Renal cortical epithelial cell (primary cell): Measurements from ENCODE around the gene PKD1. TPM values are rescaled to one million over a fixed set of nuclear protein-coding genes. Genes with fewer than 3 reads are reported as not detected.

ENCODE experiments used
- DNase-seq: peaks from one replicate; pipeline ENCODE4 v3.0.0-alpha.2; 2011; ENCODE audit warnings: low read depth
- total RNA-seq: library from RNA; depleted of rRNA; stranded (reverse); fragments of >200 nt; gene quantifications from 2 replicates; pipeline ENCODE4 v1.2.3, GENCODE V29; 2014

The PKD1 gene
- total RNA-seq, 1 donor from 2014 or later, result 98.0 TPM

DNA sequence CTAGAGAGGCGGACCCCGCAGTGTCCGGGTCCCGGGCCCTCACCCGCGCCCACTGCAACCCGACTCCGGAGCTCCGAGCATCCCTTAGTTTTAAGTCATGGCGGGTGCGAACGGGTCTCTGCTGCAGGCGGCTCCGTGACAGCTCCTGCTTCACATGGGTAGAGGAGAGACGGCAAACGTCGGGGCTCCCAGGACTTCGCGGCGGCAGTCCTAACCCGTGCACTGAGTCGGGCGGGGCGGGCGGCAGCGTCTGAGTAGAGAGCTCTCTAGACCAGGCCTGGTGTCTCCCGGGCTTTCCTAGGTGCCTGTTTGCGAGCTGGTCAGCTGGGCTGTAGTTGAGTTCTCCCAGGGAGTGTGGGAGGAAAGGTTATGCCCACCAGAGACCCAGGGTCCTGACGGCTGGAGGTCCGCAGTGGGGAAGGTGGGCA, 87.6 kb downstream of the PKD1 start:
- no peak for DNase-seq

DNA sequence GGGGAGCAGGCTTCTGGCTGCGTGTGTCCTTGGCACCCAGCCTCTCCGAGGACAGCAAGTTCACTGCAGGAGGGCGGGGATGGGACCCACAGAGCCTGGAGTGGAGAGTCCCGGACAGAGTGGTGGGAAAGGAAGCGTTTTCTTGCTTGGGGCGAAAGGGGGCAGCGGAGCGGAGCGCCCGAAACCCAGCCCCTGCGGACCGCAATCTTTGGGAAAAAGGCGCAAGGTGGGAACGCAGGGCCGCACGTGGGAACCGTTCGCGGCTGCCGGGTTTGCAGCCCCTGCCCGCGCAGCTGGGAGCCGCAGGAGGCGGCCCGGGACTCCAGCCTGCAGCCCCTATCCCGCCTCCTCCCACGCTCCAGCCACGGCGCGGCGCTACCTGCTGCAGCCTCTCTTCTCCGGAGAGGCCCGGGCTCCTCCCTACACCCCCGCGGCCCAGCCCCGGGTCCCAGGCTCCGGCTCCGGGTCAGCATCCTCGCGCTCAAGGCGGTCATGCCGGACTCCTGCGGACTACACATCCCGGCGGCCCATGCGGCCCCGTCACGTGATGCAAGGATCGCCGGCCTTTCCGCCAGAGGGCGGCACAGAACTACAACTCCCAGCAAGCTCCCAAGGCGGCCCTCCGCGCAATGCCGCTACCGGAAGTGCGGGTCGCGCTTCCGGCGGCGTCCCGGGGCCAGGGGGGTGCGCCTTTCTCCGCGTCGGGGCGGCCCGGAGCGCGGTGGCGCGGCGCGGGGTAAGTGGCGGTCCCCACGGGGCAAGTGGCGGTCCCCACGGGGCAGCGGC, 88.2 kb downstream of the PKD1 start, which contains the start of the genes NTHL1 and TSC2:
NTHL1 (minus strand) TSS at position 505 of the 786 bp plus-strand sequence; CDS start at position 494, 11 bp downstream.
TSC2 (plus strand) TSS at position 656 of the 786 bp plus-strand sequence. CDS start 631 bp downstream, outside the sequence.
- peak; percentile 91 for DNase-seq

DNA sequence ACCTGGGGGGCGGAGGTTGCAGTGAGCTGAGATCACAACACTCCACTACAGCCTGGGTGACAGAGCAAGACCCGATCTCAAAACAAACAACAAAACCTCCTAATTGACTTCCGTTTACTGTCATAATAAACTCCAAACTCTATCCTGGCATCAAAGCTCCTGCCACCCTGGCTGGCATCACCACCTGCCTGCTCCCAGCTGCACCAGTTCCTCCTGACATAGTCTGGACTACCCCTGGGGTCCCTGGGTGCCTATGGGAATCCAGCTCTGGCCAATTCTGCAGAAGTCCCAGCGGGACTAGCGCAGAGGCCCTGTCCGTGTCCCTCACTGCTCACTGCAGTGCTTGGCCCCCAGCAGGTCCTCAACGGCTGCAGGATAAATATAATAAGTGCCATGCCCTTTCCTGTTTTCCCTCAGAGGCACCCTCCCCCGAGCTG, 88.8 kb downstream of the PKD1 start:
- DNase-seq, result no peak

DNA sequence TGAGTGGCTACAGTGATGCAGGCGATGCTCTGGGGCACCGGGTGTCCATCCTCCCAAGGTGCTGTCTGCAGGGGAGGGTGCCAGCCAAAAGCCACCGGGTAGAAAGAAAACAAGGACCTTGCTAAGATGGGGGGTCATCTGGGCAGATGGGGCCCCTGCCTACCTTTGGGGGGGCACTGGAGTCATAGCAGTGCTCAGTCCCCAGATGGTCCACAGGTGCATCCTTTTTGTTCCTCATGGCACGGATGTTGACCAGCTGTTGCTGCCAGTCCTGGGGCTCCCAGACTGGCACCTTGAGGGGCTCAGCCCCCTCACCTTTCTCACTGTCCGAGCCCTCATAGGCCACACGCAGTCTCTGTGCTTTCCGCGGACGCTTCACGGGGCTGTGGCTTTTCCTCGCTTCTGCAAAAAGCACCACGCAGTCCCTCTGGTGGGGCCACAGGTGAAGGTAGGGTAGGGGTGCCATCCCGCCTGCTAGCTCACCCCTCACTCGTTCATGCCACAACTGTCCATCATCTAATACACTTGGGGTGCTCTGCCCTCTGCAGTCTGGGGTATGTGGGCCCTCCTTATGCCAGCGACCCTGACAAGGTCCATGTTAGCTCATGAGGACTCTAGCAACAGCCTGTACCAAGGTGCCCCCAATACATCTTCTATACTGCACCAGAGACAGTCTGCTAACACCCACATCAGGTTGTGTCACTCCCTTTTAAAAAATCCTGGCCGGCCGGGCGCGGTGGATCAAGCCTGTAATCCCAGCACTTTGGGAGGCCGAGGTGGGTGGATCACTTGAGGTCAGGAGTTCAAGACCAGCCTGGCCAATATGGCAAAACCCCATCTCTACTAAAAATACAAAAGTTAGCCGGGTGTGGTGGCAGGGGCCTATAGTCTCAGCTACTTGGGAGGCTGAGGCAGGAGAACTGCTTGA, 89.5 kb downstream of the PKD1 start:
- no peak for DNase-seq

DNA sequence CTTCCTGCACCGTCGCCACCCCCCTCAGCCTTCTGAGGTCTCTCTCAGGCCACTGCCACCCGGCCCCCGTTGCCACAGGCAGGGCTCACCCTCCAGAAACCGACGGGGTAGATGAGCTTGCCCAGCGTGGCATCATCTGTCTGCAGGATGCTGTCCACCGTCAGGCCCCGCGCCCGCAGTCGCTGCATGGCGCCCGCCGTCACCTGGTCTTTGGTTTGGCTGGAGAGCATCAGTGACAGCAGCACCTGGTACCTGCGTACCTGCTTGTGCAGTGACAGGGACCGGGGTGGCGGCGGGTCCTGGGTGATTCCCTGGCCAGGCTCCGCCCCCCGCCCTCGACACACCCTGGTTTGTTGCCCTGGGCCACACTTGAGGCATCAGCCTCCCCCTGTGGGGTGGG, 91.2 kb downstream of the PKD1 start:
- no peak for DNase-seq

DNA sequence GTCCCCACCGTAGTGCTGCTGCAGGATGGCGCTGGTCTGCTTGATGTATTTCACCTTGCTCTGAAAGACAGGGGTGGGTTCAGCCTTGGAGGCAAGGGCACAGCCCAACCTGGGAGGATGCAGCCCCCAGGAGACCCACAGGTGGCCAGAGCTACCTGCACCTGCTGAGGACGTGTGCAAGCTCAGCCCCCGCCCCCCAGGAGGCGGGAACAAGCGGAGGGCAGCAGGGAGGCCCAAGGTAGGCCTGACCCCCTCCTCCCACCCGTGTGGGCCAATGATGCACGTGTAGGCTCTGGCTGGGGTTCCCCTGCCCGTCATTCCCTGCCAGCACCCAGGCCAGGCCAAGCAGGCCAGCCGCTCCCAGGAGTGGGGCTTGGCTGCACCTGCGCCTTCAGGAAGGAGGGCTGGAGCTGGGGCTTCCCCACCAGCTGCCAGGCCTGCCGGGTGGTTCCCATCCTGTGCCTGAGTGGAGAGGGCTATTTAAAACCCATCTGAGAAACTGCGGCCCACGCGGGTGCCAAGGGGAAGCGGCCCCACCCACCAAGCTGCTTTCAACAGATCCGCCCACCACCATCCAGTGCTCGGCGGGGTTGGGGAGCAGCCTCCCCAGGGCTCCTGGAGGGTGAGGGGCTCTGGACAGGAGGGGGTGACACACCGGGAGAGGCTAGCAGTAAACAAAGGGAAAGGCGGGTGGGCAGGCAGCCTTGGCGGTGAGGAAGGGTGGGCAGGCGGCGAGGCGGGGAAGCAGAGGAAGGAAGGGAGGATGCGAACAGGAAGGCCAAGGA, 91.8 kb downstream of the PKD1 start:
- DNase-seq, result no peak

DNA sequence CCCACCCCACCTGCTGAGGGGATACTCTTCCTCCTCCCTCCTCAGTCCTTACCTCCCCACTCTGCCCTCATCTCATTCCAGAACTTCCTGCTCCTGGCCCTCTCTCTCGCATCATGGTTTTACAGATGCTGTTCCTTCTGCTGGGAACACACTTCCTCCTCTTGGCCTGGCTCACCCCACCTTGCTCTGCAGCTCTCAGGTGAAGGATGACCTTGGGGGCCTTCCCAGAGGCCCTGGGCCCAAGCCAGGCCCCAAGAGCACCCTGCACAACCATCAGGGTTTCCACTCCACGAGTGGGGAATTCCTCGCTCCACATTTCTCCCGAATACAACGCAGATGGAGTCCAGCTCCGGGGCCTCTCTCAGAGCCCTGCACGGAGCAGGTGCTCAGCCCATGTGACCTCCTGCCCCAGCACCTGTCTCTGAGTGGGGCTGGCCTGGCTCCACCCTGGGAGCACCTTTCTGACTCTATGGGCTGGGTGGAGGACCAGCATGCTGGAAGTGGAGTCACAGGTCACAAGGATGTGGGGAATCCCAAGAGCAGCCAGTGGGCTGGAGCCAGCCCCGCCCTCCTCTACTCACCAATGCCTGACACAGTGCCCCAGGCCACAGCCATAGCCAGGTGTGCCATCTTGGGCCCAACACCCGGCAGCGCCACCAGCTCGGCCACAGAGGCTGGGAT, 92.6 kb downstream of the PKD1 start:
- peak; percentile 16 for DNase-seq

DNA sequence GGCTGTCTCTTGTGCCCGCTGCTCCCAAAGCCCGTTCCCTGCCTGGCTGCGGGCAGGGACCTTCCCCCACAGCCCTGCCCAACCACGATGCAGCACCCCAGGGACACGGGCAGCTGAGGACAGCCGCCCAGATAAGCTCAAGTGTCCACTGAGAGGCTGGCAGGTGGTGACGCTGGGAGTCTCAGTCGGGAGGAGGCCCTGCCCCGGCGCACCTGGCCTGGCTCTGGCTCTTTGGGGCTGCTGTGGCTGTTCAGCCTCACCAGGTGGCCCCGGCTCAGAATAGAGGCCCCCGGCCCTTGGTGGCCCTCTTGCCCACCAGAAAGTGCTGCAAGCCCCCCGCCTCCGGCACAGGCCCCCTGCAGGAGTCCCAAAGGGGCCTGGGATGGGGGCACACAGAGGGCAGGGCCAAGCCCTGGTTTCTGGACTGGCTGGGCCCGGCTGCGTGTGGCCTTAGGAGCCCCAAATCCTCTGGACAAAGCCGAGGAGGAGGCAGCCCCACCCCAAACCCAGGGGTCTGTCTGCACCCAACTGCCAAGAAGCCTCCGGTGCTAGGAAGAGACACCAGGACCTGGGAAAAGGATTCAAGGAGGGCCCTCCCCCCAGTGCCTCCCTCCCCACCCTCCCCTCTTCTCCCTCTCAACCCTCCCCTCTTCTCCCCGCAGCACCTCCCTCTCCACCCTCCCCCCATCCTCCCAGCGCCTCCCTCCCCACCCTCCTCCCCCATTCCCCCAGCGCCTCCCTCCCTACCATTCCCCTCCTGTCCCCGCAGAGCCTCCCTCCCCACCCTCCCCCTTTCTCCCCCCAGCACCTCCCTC, 93.3 kb downstream of the PKD1 start:
- no peak for DNase-seq

DNA sequence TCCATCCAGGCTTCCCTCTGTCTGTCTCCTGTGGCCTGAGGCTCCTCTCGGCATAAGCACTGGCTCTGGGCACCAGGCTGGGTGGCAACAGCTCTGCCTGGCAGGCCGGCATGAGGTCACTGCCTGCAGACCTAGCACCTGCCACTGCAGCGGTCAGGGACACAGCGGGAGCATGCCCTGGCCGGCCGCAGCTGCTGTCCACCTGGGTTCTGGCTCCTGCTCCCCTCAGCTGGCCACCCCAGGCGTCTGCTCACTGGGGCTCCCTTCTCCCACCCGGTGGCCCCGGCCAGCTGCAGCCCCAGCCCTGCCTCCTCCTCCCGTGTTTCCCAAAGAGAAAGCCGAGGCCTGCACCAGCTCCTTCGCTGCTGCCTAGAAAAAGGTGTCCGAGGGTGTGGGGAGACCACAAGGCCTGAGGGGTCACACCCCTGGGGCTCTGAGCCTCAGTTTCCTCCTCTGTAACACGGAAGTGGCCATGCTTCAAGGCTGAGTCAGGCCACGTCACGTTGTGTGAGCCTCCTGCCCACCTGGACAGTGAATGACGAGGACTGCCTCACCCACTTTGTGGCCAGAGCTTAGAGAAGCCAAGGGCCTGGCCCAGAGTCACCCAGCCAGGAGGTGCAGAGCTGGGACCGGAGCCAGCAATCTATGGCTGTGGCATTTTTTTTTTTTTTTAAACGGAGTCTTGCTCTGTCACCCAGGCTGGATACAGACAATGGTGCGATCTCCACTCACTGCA, 94.7 kb downstream of the PKD1 start:
- peak; percentile 40 for DNase-seq

DNA sequence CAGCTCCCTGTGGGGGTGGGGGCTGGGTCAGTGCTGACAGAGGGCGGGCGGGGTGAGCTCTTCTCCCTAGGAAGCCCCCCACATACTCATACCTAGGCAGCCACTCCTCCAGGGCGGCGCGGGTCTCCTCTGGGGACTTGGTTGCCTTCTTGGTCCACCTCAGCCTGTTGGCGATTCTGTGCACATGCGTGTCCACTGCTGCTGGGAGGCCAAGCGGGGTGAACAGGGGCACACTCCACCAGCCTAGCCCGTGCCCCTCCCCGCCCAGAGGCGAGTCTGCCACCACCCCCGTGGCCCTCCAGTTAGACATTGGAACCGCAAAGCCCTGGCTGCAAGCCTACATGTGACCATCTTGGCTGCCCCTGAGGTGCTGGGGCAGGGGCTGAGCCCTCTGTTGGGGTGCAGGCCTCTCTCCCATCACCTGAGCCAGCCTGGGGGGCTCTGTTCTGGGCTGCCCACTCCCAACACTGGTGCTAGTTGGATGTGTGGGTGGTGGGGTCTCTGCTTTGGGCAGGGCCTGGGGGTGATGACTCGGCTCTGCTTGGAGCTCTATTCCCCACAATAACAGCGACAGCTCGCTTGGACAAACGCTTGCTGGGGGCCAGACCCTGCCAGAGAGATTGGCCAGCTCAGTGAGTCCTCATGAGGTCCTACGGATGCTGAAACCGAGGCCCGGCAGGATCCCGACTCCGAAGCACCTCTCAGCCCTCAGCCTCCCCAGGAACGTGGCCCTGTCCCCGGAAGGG, 95.5 kb downstream of the PKD1 start:
- no peak for DNase-seq

DNA sequence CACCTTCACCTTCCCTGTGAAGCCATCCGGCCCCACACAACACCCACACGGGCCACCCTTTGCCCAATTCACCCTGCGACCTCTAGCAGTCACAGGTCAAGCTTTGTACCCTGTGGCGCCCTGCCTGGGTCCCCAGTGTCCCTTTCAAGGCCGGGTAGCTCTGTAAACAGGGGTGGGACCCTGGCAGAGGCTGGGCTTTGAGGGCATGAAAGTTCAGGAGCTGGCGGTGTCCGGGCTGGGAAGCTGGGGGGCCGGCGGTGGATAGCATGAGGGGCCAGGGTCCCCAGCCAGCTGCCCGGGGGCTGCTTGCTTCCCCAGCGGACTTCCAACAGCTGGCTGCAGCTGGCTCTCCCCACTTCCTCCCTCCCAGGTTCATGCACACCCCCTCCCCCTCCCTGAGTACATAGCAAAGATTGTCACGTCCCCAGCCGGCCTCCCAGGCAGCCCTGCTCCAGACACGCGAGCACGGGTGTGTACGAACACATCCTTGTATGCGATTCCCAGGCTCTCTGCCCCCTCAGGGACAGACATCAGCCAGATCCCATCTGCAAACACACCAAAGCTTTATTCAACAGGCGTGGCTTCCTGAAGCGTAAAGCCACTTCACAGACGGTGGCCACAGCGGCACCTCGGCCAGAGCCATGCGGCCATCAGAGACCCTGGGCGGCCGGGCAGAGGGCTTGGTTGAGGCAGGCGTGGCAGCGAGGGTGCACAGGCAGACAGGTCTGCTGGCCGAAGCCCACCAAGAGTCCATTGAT, 96.2 kb downstream of the PKD1 start:
- no peak for DNase-seq

Other genes starting within 250 kb of the PKD1 start
- not detected in 2 replicates for gene HS3ST6, start 217.5 kb downstream of the PKD1 start, total RNA-seq
- gene MSRB1, start 192.7 kb downstream of the PKD1 start, total RNA-seq, result 9.6 and 10.8 TPM in 2 replicates
- not detected in 2 replicates for gene RPL3L, start 181.2 kb downstream of the PKD1 start, total RNA-seq
- 119 and 138 TPM in 2 replicates for gene NDUFB10, start 176.4 kb downstream of the PKD1 start, total RNA-seq
- 865 and 1,076 TPM in 2 replicates for gene RPS2, start 171.1 kb downstream of the PKD1 start, total RNA-seq
- gene RNF151, start 169.0 kb downstream of the PKD1 start, total RNA-seq, result not detected in 2 replicates
- 46.2 and 46.3 TPM in 2 replicates for gene TBL3, start 163.8 kb downstream of the PKD1 start, total RNA-seq
- 0.87 TPM in 1 of 2 replicates, not detected in the other for gene NOXO1, start 154.4 kb downstream of the PKD1 start, total RNA-seq
- 8.7 and 10.1 TPM in 2 replicates for gene GFER, start 151.7 kb downstream of the PKD1 start, total RNA-seq
- gene SYNGR3, start 145.9 kb downstream of the PKD1 start, total RNA-seq, result 2.0 and 8.0 TPM in 2 replicates
- gene ZNF598, start 126.1 kb downstream of the PKD1 start, total RNA-seq, result 10.1 and 22.4 TPM in 2 replicates
- 0.10 TPM in 1 of 2 replicates, not detected in the other for gene NPW, start 116.1 kb downstream of the PKD1 start, total RNA-seq
- 3.5 and 6.3 TPM in 2 replicates for gene NHERF2, start 109.0 kb downstream of the PKD1 start, total RNA-seq
- gene NTHL1, start 88.1 kb downstream of the PKD1 start, total RNA-seq, result 11.4 and 24.5 TPM in 2 replicates
- gene TSC2, start 87.9 kb downstream of the PKD1 start, total RNA-seq, result 24.5 and 63.6 TPM in 2 replicates
- 0.69 and 0.70 TPM in 2 replicates for gene RAB26, start 12.7 kb upstream of the PKD1 start, total RNA-seq
- gene TRAF7, start 19.9 kb upstream of the PKD1 start, total RNA-seq, result 41.8 and 66.1 TPM in 2 replicates
- gene CASKIN1, start 60.7 kb upstream of the PKD1 start, total RNA-seq, result under 0.01 and 0.15 TPM in 2 replicates
- 16.7 and 22.2 TPM in 2 replicates for gene MLST8, start 69.6 kb upstream of the PKD1 start, total RNA-seq
- gene BRICD5, start 75.0 kb upstream of the PKD1 start, total RNA-seq, result 0.17 and 1.7 TPM in 2 replicates
- 9.7 and 29.9 TPM in 2 replicates for gene PGP, start 78.9 kb upstream of the PKD1 start, total RNA-seq
- 29.7 and 32.7 TPM in 2 replicates for gene E4F1, start 87.7 kb upstream of the PKD1 start, total RNA-seq
- 0.17 and 1.1 TPM in 2 replicates for gene DNASE1L2, start 100.5 kb upstream of the PKD1 start, total RNA-seq
- gene ECI1, start 115.7 kb upstream of the PKD1 start, total RNA-seq, result 36.0 and 43.1 TPM in 2 replicates
- gene RNPS1, start 132.2 kb upstream of the PKD1 start, total RNA-seq, result 76.4 and 94.4 TPM in 2 replicates
- gene ABCA3, start 204.8 kb upstream of the PKD1 start, total RNA-seq, result 13.2 and 16.5 TPM in 2 replicates